DND-41 (cell line): ENCODE measurements around the gene SEC16A.

Source experiments
- ATAC-seq: fragments of 200-7000 bp; cut with Tn5 transposase; 3 replicates; pipeline ENCODE4 v1.9.1; 2021; ENCODE audit warnings: low read depth; ENCODE audit not compliant: insufficient read depth
- DNase-seq: peaks from one replicate; pipeline ENCODE4 v3.0.0-alpha.2; 2020
- H2AFZ ChIP-seq: 2 replicates; pipeline ENCODE4 v1.6.0; 2012; ENCODE audit warnings: low read depth, low read length
- H3K27ac ChIP-seq: 2 replicates; pipeline ENCODE4 v1.5.1; 2012; ENCODE audit warnings: low read length, inconsistent platforms
- H3K27me3 ChIP-seq: fragments of 200-600 bp; sonication (generic); 2 replicates; pipeline ENCODE4 v1.6.0; 2012; ENCODE audit warnings: low read length, mild to moderate bottlenecking, inconsistent platforms; ENCODE audit not compliant: insufficient read depth, poor library complexity
- H3K36me3 ChIP-seq: 2 replicates; pipeline ENCODE4 v1.5.1; 2012; ENCODE audit warnings: low read length, inconsistent platforms; ENCODE audit not compliant: insufficient read depth
- H3K4me1 ChIP-seq: 2 replicates; pipeline ENCODE4 v1.5.1; 2012; ENCODE audit warnings: mild to moderate bottlenecking, low read length; ENCODE audit not compliant: insufficient read depth
- H3K4me2 ChIP-seq: 2 replicates; pipeline ENCODE4 v1.6.0; 2012; ENCODE audit warnings: mild to moderate bottlenecking, moderate library complexity, low read length, inconsistent platforms; ENCODE audit not compliant: insufficient read depth
- H3K4me3 ChIP-seq, 2 experiments: fragments of 200-600 bp in 1 of 2; shearing (Covaris generic) in 1 of 2; 2 replicates each; pipeline ENCODE4 v1.5.1; 2012 to 2016; ENCODE audit warnings: inconsistent platforms in 2 of 2, low read length in 2 of 2, mild to moderate bottlenecking in 2 of 2, low read depth in 1 of 2, moderate library complexity in 1 of 2
- H3K79me2 ChIP-seq: 2 replicates; pipeline ENCODE4 v1.6.0; 2012; ENCODE audit warnings: low read length, inconsistent platforms; ENCODE audit not compliant: insufficient read depth
- H3K9ac ChIP-seq: 2 replicates; pipeline ENCODE4 v1.6.0; 2012; ENCODE audit warnings: low read depth, mild to moderate bottlenecking, inconsistent platforms, low read length, moderate library complexity
- H3K9me3 ChIP-seq: 2 replicates; pipeline ENCODE4 v1.5.1; 2012; ENCODE audit warnings: low read length, moderate library complexity, mild to moderate bottlenecking, inconsistent platforms; ENCODE audit not compliant: insufficient read depth, severe bottlenecking
- H4K20me1 ChIP-seq: 2 replicates; pipeline ENCODE4 v1.6.0; 2012; ENCODE audit warnings: low read length; ENCODE audit not compliant: insufficient read depth
- CTCF ChIP-seq: IDR thresholded peaks from 2 replicates; pipeline ENCODE4 v1.5.1; 2012; ENCODE audit warnings: borderline replicate concordance, low read length, moderate library complexity, mild to moderate bottlenecking; ENCODE audit not compliant: poor library complexity, severe bottlenecking; ENCODE audit errors: extremely low read depth
- EZH2 ChIP-seq: IDR thresholded peaks from 3 replicates; pipeline ENCODE4 v1.6.1; 2012; ENCODE audit warnings: borderline replicate concordance, low read depth, mild to moderate bottlenecking, moderate library complexity, low read length, inconsistent platforms; ENCODE audit not compliant: severe bottlenecking

SEC16A gene

DNA sequence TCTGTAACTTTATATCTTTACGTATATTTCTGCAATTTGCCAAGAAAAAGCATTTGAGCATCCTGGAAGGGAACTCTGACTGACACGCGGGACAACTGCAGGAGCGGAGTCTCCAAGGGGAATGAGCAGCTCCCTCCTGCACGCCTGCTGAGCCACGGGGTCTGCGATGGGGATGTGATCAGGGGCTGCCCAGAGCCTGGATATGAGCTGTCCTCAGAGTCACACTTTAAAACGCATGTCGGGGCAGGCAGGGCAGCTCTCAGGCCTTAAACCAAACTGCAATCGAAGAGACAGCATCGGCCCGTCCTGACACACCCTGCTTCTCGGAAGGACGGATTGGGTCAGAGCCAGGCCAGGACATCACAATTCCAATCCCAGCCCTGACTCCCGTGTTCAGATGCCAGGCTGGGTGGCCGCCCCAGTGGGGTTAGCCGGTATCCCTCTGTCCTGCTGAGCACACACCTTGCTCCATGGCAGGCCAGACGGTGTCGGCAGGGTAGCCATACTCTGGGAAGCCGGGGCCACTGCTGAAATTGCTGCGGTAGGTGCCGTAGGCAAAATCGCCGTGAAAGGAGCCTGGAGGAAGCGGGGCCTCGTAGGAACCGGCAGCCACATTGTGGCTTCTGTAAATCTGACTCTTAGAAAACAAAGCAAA, 17.2 kb downstream of the SEC16A start:
- Histone ChIP-seq H2AFZ (no peak overlapping the region), H3K79me2 (peaks cover 22% of the 10 kb centered on the region; the same call in 1 of the 2 replicates), H3K27ac (no peak overlapping the region), H3K4me2 (no peak overlapping the region), H3K9ac (no peak overlapping the region), H3K27me3 (no peaks in the 10 kb centered on the region), H3K4me1 (no peaks in the 10 kb centered on the region), H4K20me1 (peaks cover 41% of the 10 kb centered on the region), H3K36me3 (peaks cover 96% of the 10 kb centered on the region), H3K4me3 (no peak overlapping the region), H3K9me3 (no peaks in the 10 kb centered on the region)
- TF ChIP-seq CTCF (no peak), EZH2 (no peak)
- ATAC-seq (no peak), DNase-seq (no peak)

- H3K4me2 ChIP-seq: no peak overlapping the region
- ATAC-seq: no peak
- no peaks in the 10 kb centered on the region for H3K4me1 ChIP-seq
- H4K20me1 ChIP-seq: peaks cover 29% of the 10 kb centered on the region
- no peak overlapping the region for H3K9ac ChIP-seq
- H3K4me3 ChIP-seq: no peak overlapping the region
- H3K27ac ChIP-seq: no peak overlapping the region
- DNase-seq: no peak
- H3K36me3 ChIP-seq: peaks cover 93% of the 10 kb centered on the region
- no peaks in the 10 kb centered on the region for H3K27me3 ChIP-seq
- no peak overlapping the region for H2AFZ ChIP-seq
- no peak for TF ChIP-seq EZH2
- TF ChIP-seq CTCF: no peak
- peaks cover 8% of the 10 kb centered on the region; the same call in 1 of the 2 replicates for H3K79me2 ChIP-seq
- no peaks in the 10 kb centered on the region for H3K9me3 ChIP-seq
These were observed 18.6 kb downstream of the SEC16A start for GRCh38 chr9:136464241-136464640.

- no peak for TF ChIP-seq CTCF
- peaks cover 93% of the 10 kb centered on the region for H3K36me3 ChIP-seq
These were observed 19.3 kb downstream of the SEC16A start for GRCh38 chr9:136463578-136463977.

More at GRCh38 chr9:136463578-136463977, 19.3 kb downstream of the SEC16A start:
- ATAC-seq: no peak
- Histone ChIP-seq H3K4me1 (no peaks in the 10 kb centered on the region), H3K4me2 (no peak overlapping the region), H3K4me3 (no peak overlapping the region), H2AFZ (no peak overlapping the region), H3K27ac (no peak overlapping the region), H3K9me3 (no peaks in the 10 kb centered on the region), H3K79me2 (peaks cover 5% of the 10 kb centered on the region; the same call in 1 of the 2 replicates), H3K27me3 (no peaks in the 10 kb centered on the region), H3K9ac (no peak overlapping the region), H4K20me1 (peaks cover 24% of the 10 kb centered on the region)
- DNase-seq: no peak
